GM23248 (cell line): ENCODE measurements around the gene LURAP1L. TPM values are rescaled to one million over a fixed set of nuclear protein-coding genes. Genes with fewer than 3 reads are reported as not detected.

ENCODE experiments used
- DNase-seq: peaks from one replicate; pipeline ENCODE4 v3.0.0-alpha.2; 2015
- H2AFZ ChIP-seq: fragments of 200-600 bp; sonication (generic); 2 replicates; pipeline ENCODE4 v1.6.1; 2016; ENCODE audit warnings: antibody characterized with exemption
- H3F3A ChIP-seq: fragments of 200-600 bp; sonication (generic); 2 replicates; pipeline ENCODE4 v1.6.1; 2016; ENCODE audit warnings: mild to moderate bottlenecking, antibody characterized with exemption, mixed run types; ENCODE audit not compliant: insufficient read depth
- H3K27ac ChIP-seq: fragments of 200-600 bp; sonication (generic); 2 replicates; pipeline ENCODE4 v1.5.1; 2016; ENCODE audit warnings: mild to moderate bottlenecking
- H3K27me3 ChIP-seq: fragments of 200-600 bp; sonication (generic); replicated peaks from 2 replicates; pipeline ENCODE4 v1.6.1; 2016; ENCODE audit warnings: mild to moderate bottlenecking; ENCODE audit not compliant: insufficient read depth
- H3K36me3 ChIP-seq: fragments of 200-600 bp; sonication (generic); 2 replicates; pipeline ENCODE4 v1.6.1; 2016; ENCODE audit warnings: low read depth, mild to moderate bottlenecking
- H3K4me1 ChIP-seq: fragments of 200-600 bp; sonication (generic); 2 replicates; pipeline ENCODE4 v1.6.1; 2016; ENCODE audit warnings: mild to moderate bottlenecking; ENCODE audit not compliant: insufficient read depth
- H3K4me2 ChIP-seq: fragments of 200-600 bp; sonication (generic); one replicate; pipeline ENCODE4 v1.6.1; 2016; ENCODE audit warnings: mild to moderate bottlenecking; ENCODE audit not compliant: unreplicated experiment
- H3K4me3 ChIP-seq: fragments of 200-600 bp; sonication (generic); 2 replicates; pipeline ENCODE4 v1.5.1; 2016; ENCODE audit warnings: mild to moderate bottlenecking
- H3K79me2 ChIP-seq: fragments of 200-600 bp; sonication (generic); 2 replicates; pipeline ENCODE4 v1.6.1; 2016; ENCODE audit warnings: mild to moderate bottlenecking; ENCODE audit not compliant: insufficient read depth
- H3K9ac ChIP-seq: fragments of 200-600 bp; sonication (generic); 2 replicates; pipeline ENCODE4 v1.6.1; 2016; ENCODE audit warnings: mild to moderate bottlenecking
- H3K9me2 ChIP-seq: fragments of 200-600 bp; sonication (generic); 2 replicates; pipeline ENCODE4 v1.6.1; 2016; ENCODE audit warnings: mixed run types, mild to moderate bottlenecking, moderate library complexity; ENCODE audit not compliant: insufficient read depth
- H3K9me3 ChIP-seq: fragments of 200-600 bp; sonication (generic); one replicate; pipeline ENCODE4 v1.6.1; 2017; ENCODE audit warnings: low read depth
- H4K20me1 ChIP-seq: fragments of 200-600 bp; sonication (generic); 2 replicates; pipeline ENCODE4 v1.6.0; 2016; ENCODE audit not compliant: insufficient read depth
- EZH2 ChIP-seq: fragments of 200-600 bp; sonication (generic); IDR thresholded peaks from 2 replicates; pipeline ENCODE4 v1.6.1; 2018; ENCODE audit warnings: antibody characterized with exemption, mild to moderate bottlenecking; ENCODE audit not compliant: insufficient read depth, poor library complexity, severe bottlenecking
- EZH2phosphoT487 ChIP-seq: fragments of 200-600 bp; sonication (generic); IDR thresholded peaks from 2 replicates; pipeline ENCODE4 v1.6.1; 2018; ENCODE audit warnings: antibody characterized with exemption, moderate library complexity, mild to moderate bottlenecking, low read depth; ENCODE audit not compliant: insufficient read depth
- WGBS, 2 experiments: methylation state at CpG; one replicate each; pipeline ENCODE4 v1.1.6; 2015 to 2017; ENCODE audit warnings: low lambda C conversion rate in 2 of 2, low coverage in 1 of 2; ENCODE audit errors: missing lambda C conversion rate in 2 of 2; 5-methylcytosine and 5-hydroxymethylcytosine counted together
- in situ Hi-C: fragments of 300-500 bp; cut with MboI; formaldehyde crosslinking; loops from 2 replicates; pipeline ENCODE4 v1.15.0; 2020
- polyA plus RNA-seq: library from polyadenylated mRNA; unstranded; fragments of >200 nt; fragmentation: Nextera tagmentation; extraction: Ambion mirVana; gene quantifications from 2 replicates; pipeline ENCODE4 v1.2.1, GENCODE V29; 2016
- total RNA-seq: library from RNA; depleted of rRNA; stranded (reverse); fragments of >200 nt; shearing (Covaris generic); gene quantifications from 2 replicates; pipeline ENCODE4 v1.2.3, GENCODE V29; 2014

LURAP1L gene
- total and polyA plus RNA-seq, 2 experiments from 2014 or later, result 16.2 to 26.8 TPM

GRCh38 chr9:12777121-12778022, 2.6 kb downstream of the LURAP1L start:
- no peaks in the 10 kb centered on the region for H3K9me3 ChIP-seq
- H2AFZ ChIP-seq, result peak overlapping the region; percentile 73
- peak overlapping the region; percentile 86 for H3K9ac ChIP-seq
- H3K4me2 ChIP-seq, result peak overlapping the region; percentile 88
- H3K27ac ChIP-seq, result peak overlapping the region; percentile 89
- TF ChIP-seq EZH2 (no peak), EZH2phosphoT487 (no peak)
- peaks cover 38% of the 10 kb centered on the region for H3F3A ChIP-seq
- 48 to 52% methylated on average over 7 of the region's 7 CpGs for WGBS, 2 experiments
- H3K4me3 ChIP-seq, result peak overlapping the region; percentile 99
- H4K20me1 ChIP-seq, result no peaks in the 10 kb centered on the region
- no peaks in the 10 kb centered on the region for H3K27me3 ChIP-seq
- H3K79me2 ChIP-seq, result peaks cover 78% of the 10 kb centered on the region
- peaks cover 16% of the 10 kb centered on the region; the same call in 1 of the 2 replicates for H3K36me3 ChIP-seq
- in situ Hi-C loops, result no loop called here
- peaks cover 24% of the 10 kb centered on the region for H3K4me1 ChIP-seq
- no peaks in the 10 kb centered on the region for H3K9me2 ChIP-seq
- peak; percentile 57 for DNase-seq

GRCh38 chr9:12778389-12778788, 3.6 kb downstream of the LURAP1L start:
- TF ChIP-seq EZH2phosphoT487, result no peak
- no peak for TF ChIP-seq EZH2
- Histone ChIP-seq H3K9me3 (no peaks in the 10 kb centered on the region), H3K4me1 (peaks cover 19% of the 10 kb centered on the region), H3K27me3 (no peaks in the 10 kb centered on the region), H3F3A (peaks cover 42% of the 10 kb centered on the region), H4K20me1 (no peaks in the 10 kb centered on the region), H3K27ac (peak overlapping the region; percentile 89), H3K9me2 (no peaks in the 10 kb centered on the region), H3K4me3 (peak overlapping the region; percentile 99), H3K36me3 (peaks cover 17% of the 10 kb centered on the region; the same call in 1 of the 2 replicates), H2AFZ (0 out of 2 replicates have a peak overlapping the region, but pooled peaks have one; percentile 13), H3K9ac (peak overlapping the region; percentile 86), H3K4me2 (peak overlapping the region; percentile 88), H3K79me2 (peaks cover 89% of the 10 kb centered on the region)
- no peak for DNase-seq
- in situ Hi-C loops, result no loop called here
- WGBS, 2 experiments, result 81 to 87% methylated on average over 3 of the region's 3 CpGs

GRCh38 chr9:12781226-12781733, 6.5 kb downstream of the LURAP1L start:
- Histone ChIP-seq H3K4me2 (no peak overlapping the region), H3F3A (peaks cover 59% of the 10 kb centered on the region), H3K9me2 (no peaks in the 10 kb centered on the region), H2AFZ (no peak overlapping the region), H4K20me1 (no peaks in the 10 kb centered on the region), H3K79me2 (peaks cover 95% of the 10 kb centered on the region), H3K27ac (no peak overlapping the region), H3K4me1 (peaks cover 44% of the 10 kb centered on the region), H3K27me3 (no peaks in the 10 kb centered on the region), H3K36me3 (peaks cover 19% of the 10 kb centered on the region; the same call in 1 of the 2 replicates), H3K4me3 (no peak overlapping the region), H3K9me3 (no peaks in the 10 kb centered on the region), H3K9ac (no peak overlapping the region)
- no peak for TF ChIP-seq EZH2phosphoT487
- TF ChIP-seq EZH2, result no peak
- in situ Hi-C loops, result no loop called here
- no peak for DNase-seq
- WGBS, 2 experiments, result 74 to 78% methylated on average over 9 of the region's 9 CpGs

- Histone ChIP-seq H3K27me3 (no peaks in the 10 kb centered on the region), H3K79me2 (peaks cover 96% of the 10 kb centered on the region), H3K4me2 (peak overlapping the region; percentile 27), H3K27ac (peak overlapping the region; percentile 95), H3K4me1 (peaks cover 37% of the 10 kb centered on the region), H3F3A (peaks cover 38% of the 10 kb centered on the region), H3K9ac (peak overlapping the region; percentile 64), H3K4me3 (peak overlapping the region; percentile 38), H2AFZ (no peak overlapping the region), H4K20me1 (no peaks in the 10 kb centered on the region), H3K9me2 (no peaks in the 10 kb centered on the region; the same call in 1 of the 2 replicates), H3K9me3 (no peaks in the 10 kb centered on the region), H3K36me3 (peaks cover 7% of the 10 kb centered on the region; the same call in 1 of the 2 replicates)
- TF ChIP-seq EZH2 (no peak), EZH2phosphoT487 (no peak)
- in situ Hi-C loops, result no loop called here
- DNase-seq, result no peak
- 47 to 61% methylated on average over 1 of the region's 1 CpG for WGBS, 2 experiments
Observed at GRCh38 chr9:12783767-12784460, 9.1 kb downstream of the LURAP1L start.
